Upper lobe of left lung (tissue), 4 donors: ENCODE data around the gene SLN.

Experiments
- POLR2A ChIP-seq, 4 donors: fragments of 450-650 bp; IDR thresholded peaks; one replicate each; pipeline ENCODE4 v1.5.1; 2016 to 2017; ENCODE audit warnings: antibody characterized with exemption in 4 of 4, mild to moderate bottlenecking in 2 of 4
- TF ChIP-seq, protein P1 (sequence below), 6 experiments: fragments of 450-650 bp in 4 of 6; fragments of 200-600 bp in 2 of 6; sonication (generic) in 2 of 6; IDR thresholded peaks; one replicate each; pipeline ENCODE4 v1.5.1; 2016 to 2019; ENCODE audit warnings: antibody characterized with exemption in 6 of 6

DNA sequence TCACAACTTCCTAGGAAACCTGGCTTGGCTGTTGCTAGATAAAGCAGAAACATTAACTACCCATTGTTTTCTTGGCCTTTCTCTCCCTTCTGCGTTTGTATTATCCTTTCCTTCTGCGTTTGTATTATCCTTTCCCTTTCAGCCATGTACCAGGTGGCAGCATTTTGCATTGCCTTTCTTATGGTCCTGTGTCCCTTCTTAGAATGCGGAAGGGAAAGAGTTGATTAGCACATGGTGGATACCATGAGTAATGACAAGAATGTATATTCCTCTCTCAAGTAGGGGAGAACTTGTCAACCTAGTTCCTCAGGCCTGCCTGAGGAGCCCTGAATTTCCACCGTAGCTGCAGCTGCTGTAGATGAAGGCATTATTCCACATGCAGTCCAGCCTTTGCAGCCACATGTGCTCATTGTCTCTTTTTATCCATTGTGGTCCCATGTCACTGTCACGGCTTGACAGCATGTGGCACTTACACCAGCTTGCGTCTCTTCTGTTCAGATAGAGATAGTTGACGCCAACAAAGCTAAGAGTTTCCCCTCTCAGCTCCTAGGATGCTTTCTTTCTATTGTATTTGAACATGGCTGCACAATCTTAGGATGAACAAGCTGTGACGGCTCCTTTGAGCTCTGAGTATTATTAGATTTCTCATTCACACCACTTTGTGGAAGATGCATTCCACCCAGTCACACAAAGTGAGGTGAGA is 44.8 kb downstream of the SLN start:
- TF ChIP-seq, protein P1, sequence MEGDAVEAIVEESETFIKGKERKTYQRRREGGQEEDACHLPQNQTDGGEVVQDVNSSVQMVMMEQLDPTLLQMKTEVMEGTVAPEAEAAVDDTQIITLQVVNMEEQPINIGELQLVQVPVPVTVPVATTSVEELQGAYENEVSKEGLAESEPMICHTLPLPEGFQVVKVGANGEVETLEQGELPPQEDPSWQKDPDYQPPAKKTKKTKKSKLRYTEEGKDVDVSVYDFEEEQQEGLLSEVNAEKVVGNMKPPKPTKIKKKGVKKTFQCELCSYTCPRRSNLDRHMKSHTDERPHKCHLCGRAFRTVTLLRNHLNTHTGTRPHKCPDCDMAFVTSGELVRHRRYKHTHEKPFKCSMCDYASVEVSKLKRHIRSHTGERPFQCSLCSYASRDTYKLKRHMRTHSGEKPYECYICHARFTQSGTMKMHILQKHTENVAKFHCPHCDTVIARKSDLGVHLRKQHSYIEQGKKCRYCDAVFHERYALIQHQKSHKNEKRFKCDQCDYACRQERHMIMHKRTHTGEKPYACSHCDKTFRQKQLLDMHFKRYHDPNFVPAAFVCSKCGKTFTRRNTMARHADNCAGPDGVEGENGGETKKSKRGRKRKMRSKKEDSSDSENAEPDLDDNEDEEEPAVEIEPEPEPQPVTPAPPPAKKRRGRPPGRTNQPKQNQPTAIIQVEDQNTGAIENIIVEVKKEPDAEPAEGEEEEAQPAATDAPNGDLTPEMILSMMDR (IDR thresholded peaks at IDR 0.05): no peak
- no peak for TF ChIP-seq POLR2A (IDR thresholded peaks at IDR 0.05)
